ENCODE measurements around the gene RGS13.

The RGS13 gene

DNA sequence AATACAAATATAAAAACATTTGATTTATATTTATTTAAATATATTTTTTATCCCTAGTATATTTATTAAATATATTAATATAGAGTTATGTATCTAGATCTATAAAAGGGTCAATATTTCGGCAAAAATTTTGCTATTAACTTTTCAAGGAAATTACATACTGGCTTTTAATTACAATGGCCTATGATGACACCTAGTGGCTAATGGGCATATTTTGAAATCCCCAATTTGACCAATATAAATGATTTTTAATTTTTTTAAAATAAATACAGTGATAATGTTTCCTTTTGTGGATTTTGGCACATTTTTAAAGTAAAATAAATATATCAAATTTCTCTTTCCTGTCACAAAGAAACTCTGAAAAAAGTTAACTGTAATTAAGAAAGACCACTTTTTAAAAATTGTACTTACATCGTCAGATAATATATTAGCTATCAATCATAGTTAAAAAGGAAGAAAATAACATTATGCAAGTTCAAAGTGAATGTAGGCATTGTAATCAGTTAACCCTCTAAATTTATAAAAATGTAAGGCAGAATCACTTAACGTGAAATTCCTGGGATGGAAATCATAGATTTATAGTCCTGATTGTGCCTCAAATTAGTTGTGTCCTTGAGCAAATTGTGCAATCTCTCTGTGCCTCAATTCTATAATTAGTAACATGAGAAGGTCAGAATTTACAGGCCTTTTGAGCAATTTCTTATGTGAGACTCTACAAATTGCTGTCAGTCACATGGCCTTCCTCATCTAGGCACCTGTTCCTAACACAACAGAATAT lies 25.6 kb upstream of the RGS13 start:
- TF ChIP-seq, protein P1, sequence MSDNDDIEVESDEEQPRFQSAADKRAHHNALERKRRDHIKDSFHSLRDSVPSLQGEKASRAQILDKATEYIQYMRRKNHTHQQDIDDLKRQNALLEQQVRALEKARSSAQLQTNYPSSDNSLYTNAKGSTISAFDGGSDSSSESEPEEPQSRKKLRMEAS (IDR thresholded peaks at IDR 0.05), result no peak
- TF ChIP-seq CEBPB (IDR thresholded peaks at IDR 0.05) (peak; percentile 74), RAD21 (IDR thresholded peaks at IDR 0.05; ENCODE audit: low read depth) (peak; percentile 58), CREB1 (IDR thresholded peaks at IDR 0.05; ENCODE audit: low read depth) (no peak)

DNA sequence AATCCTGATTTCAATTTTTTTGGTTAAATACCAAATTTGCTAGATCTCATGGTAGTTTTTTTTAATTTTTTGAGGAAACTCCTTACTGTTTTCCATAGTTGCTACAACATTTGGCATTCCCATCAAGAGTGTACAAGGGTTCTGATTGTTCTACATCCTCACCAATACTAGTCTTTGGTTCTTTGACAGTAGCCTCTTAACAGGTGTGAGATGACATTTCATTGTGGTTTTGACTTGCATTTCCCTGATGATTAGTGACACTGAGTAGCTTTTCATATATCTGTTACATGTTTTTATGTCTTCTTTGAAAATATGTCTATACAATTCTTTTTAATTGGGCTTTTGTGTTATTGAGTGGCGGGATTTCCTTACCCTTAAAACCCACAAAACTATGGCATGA lies 20.9 kb upstream of the RGS13 start:
- TF ChIP-seq USF1 (IDR thresholded peaks at IDR 0.05), result no peak
- no peak for TF ChIP-seq EP300 (IDR thresholded peaks at IDR 0.05; ENCODE audit: borderline replicate concordance)
- TF ChIP-seq CEBPB (IDR thresholded peaks at IDR 0.05), result no peak
- no peak for TF ChIP-seq TCF12 (IDR thresholded peaks at IDR 0.05; ENCODE audit: low read depth)
- TF ChIP-seq CREB1 (IDR thresholded peaks at IDR 0.05; ENCODE audit: low read depth), result no peak
- TF ChIP-seq YY1 (IDR thresholded peaks at IDR 0.05; ENCODE audit: low read depth), result no peak
- TF ChIP-seq, protein P1 (IDR thresholded peaks at IDR 0.05), result no peak

DNA sequence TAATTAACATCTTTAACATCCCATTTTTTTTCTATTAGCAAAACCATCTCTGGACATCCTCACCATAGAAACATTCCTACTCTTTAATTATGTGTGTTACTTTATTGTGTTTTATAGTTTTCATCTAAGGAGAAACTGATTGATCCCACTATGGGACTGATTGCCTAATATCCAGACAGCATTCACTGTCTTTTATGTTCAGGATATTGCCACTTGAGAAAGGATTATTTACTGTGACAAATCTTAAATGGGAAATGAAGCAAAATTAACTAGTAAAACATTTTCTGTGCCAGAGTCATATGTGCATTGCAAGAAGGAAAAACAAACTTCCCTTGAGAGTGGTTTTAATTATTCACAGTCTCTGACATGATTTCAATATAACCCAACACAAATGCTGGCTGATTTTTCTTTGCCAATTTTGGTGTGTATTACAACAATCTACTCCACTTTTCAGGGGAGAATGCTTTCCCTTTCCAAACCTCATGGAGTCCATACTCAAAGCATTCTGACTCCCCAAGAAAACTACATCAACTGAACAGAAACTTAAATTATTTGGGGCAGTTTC lies 15.8 kb upstream of the RGS13 start:
- no peak for TF ChIP-seq ZBTB7A (IDR thresholded peaks at IDR 0.05; ENCODE audit: low read depth)
- TF ChIP-seq, protein P2, sequence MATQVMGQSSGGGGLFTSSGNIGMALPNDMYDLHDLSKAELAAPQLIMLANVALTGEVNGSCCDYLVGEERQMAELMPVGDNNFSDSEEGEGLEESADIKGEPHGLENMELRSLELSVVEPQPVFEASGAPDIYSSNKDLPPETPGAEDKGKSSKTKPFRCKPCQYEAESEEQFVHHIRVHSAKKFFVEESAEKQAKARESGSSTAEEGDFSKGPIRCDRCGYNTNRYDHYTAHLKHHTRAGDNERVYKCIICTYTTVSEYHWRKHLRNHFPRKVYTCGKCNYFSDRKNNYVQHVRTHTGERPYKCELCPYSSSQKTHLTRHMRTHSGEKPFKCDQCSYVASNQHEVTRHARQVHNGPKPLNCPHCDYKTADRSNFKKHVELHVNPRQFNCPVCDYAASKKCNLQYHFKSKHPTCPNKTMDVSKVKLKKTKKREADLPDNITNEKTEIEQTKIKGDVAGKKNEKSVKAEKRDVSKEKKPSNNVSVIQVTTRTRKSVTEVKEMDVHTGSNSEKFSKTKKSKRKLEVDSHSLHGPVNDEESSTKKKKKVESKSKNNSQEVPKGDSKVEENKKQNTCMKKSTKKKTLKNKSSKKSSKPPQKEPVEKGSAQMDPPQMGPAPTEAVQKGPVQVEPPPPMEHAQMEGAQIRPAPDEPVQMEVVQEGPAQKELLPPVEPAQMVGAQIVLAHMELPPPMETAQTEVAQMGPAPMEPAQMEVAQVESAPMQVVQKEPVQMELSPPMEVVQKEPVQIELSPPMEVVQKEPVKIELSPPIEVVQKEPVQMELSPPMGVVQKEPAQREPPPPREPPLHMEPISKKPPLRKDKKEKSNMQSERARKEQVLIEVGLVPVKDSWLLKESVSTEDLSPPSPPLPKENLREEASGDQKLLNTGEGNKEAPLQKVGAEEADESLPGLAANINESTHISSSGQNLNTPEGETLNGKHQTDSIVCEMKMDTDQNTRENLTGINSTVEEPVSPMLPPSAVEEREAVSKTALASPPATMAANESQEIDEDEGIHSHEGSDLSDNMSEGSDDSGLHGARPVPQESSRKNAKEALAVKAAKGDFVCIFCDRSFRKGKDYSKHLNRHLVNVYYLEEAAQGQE (IDR thresholded peaks at IDR 0.05; ENCODE audit: low read depth), result no peak
- no peak for TF ChIP-seq CEBPB (IDR thresholded peaks at IDR 0.05)
- TF ChIP-seq NFIC (IDR thresholded peaks at IDR 0.05), result no peak
- no peak for TF ChIP-seq RAD21 (IDR thresholded peaks at IDR 0.05; ENCODE audit: low read depth)
- no peak for TF ChIP-seq TCF12 (IDR thresholded peaks at IDR 0.05; ENCODE audit: low read depth)
- TF ChIP-seq TAF1 (IDR thresholded peaks at IDR 0.05; ENCODE audit: low read depth), result no peak
- no peak for TF ChIP-seq YY1 (IDR thresholded peaks at IDR 0.05; ENCODE audit: low read depth)
- TF ChIP-seq EP300 (IDR thresholded peaks at IDR 0.05; ENCODE audit: borderline replicate concordance), result no peak
- TF ChIP-seq FOXM1 (IDR thresholded peaks at IDR 0.05; ENCODE audit: borderline replicate concordance, low read depth), result no peak
- TF ChIP-seq USF1 (IDR thresholded peaks at IDR 0.05), result no peak
- TF ChIP-seq, protein P1 (IDR thresholded peaks at IDR 0.05), result no peak
- no peak for TF ChIP-seq TEAD4 (IDR thresholded peaks at IDR 0.05)
- TF ChIP-seq EGR1 (IDR thresholded peaks at IDR 0.05), result no peak
- no peak for TF ChIP-seq CREB1 (IDR thresholded peaks at IDR 0.05; ENCODE audit: low read depth)

- TF ChIP-seq NFIC (IDR thresholded peaks at IDR 0.05) (no peak), RAD21 (IDR thresholded peaks at IDR 0.05; ENCODE audit: low read depth) (no peak), EGR1 (IDR thresholded peaks at IDR 0.05) (no peak), TAF1 (IDR thresholded peaks at IDR 0.05; ENCODE audit: low read depth) (no peak), CEBPB (IDR thresholded peaks at IDR 0.05) (no peak), FOXM1 (IDR thresholded peaks at IDR 0.05; ENCODE audit: borderline replicate concordance, low read depth) (no peak), ZBTB7A (IDR thresholded peaks at IDR 0.05; ENCODE audit: low read depth) (no peak), CREB1 (IDR thresholded peaks at IDR 0.05; ENCODE audit: low read depth) (no peak), TEAD4 (IDR thresholded peaks at IDR 0.05) (no peak), EP300 (IDR thresholded peaks at IDR 0.05; ENCODE audit: borderline replicate concordance) (no peak), YY1 (IDR thresholded peaks at IDR 0.05; ENCODE audit: low read depth) (no peak)
- TF ChIP-seq, protein P2 (IDR thresholded peaks at IDR 0.05; ENCODE audit: low read depth), result no peak
Observed at GRCh38 chr1:192626366-192627179, 9.4 kb upstream of the RGS13 start.

- TF ChIP-seq, protein P1 (IDR thresholded peaks at IDR 0.05), result no peak
- TF ChIP-seq EGR1 (IDR thresholded peaks at IDR 0.05), result no peak
- TF ChIP-seq RAD21 (IDR thresholded peaks at IDR 0.05; ENCODE audit: low read depth), result no peak
- no peak for TF ChIP-seq CREB1 (IDR thresholded peaks at IDR 0.05; ENCODE audit: low read depth)
- no peak for TF ChIP-seq USF1 (IDR thresholded peaks at IDR 0.05)
- no peak for TF ChIP-seq TEAD4 (IDR thresholded peaks at IDR 0.05)
Observed at GRCh38 chr1:192627901-192628300, 8.0 kb upstream of the RGS13 start.
